HG03469 (cell line): Measurements from ENCODE around the gene IFNG.

Experiments
- ATAC-seq: cut with Tn5 transposase; IDR thresholded peaks from one replicate; pipeline ENCODE4 v1.9.1; 2021; ENCODE audit warnings: mild to moderate bottlenecking, moderate library complexity, moderate number of reproducible peaks; ENCODE audit not compliant: unreplicated experiment

IFNG gene

DNA sequence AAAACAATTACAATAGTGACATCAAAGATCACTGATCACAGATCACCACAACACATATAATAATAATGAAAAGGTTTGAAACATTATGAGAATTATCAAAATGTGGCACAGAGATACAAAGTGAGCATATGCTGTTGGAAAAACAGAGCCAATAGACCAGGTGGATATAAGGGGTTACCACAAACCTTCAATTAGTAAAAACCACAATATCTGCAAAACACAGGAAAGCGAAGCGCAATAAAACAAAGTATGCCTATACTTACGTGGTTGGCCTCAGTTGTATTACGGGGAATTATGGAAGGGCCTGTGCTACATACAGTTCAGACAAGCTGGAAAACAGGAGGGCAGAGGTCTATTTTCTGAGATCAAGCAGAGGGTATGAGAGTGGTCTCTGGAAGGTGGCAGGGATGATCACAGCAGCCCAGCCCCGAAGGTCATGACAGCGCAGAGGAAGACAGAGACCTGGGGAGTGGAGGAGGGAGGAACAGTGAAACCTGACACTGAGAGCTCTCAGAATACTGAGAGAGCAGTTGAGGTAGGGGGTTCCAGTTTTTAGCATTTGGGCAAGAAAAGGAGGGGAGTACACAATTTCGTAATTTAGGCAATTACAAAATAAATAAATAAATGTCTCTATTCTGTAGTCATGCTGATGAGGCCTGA is 41.3 kb downstream of the IFNG start:
- no peak for ATAC-seq

DNA sequence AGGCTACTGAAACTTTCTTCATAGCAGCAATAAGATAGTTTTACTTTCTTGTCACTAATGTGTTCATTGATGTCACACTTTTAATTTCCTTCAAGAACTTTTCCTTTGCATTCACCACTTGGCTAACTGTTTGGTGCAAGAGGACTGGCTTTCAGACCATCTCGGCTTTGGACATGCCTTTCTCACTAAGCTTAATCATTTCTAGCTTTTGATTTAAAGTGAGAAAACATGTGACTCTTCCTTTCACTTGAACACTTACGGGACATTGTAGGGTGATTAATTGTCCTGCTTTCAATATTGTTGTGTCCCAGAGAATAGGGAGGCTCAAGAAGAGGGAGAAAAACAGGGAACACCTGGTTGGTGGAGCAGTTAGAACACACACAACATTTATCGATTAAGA is 41.9 kb downstream of the IFNG start:
- no peak for ATAC-seq

DNA sequence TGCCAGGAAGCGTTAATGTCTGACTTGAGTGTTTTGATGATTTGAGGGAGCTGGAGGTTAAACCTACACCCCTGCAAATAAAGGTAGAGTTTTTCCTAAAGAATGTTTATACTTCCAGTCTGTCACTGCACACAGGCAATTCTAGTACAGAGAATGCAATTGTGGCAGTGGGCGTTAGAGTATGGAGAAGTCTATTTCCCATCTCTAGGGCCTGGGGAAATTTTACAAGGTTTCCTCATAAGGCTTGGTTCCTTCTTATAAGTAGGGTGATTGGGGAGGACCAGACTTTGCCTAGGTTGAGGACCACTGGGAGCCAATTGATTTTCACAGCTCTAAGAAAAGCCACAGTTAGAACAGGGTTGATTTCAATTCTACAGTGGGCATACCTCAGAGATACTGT is 44.3 kb downstream of the IFNG start:
- no peak for ATAC-seq

DNA sequence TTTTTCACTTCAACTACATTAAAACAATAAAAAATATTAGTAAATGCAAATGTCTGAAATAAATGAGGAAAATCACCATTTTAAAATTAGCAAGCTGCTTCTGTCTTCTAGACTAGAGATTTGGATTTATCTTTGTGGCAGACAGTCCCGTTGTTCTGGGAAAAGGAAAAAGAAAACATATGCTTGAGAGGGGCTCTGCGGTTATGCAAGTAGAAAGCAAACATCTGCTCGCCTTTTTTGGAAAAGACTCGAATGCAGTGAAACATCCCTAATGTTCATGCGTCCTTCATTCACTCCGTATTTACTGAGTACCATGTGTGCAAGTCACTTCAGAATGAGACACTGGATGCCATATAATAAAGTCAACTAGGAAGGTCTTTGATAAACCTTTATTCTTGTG is 44.9 kb downstream of the IFNG start:
- no peak for ATAC-seq

DNA sequence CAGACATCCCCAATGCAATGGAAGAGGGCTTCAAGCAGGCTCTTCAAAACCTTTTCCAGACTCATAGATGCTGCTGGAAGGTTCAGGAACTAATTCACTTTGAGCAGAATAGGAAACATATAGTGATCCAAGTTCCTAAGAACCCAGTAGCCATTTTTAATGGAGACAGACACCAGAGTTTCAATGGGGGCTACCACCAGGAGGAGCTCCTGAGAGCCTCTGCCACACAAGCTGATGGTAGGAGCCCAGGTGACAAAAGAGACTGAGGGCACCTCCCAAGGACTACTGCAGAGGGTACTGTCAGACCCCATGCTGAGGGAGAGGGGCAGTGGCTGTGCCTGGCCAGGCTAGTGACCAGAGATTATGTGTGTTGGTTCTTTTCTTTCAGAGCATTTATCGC is 45.9 kb downstream of the IFNG start:
- ATAC-seq, result no peak

DNA sequence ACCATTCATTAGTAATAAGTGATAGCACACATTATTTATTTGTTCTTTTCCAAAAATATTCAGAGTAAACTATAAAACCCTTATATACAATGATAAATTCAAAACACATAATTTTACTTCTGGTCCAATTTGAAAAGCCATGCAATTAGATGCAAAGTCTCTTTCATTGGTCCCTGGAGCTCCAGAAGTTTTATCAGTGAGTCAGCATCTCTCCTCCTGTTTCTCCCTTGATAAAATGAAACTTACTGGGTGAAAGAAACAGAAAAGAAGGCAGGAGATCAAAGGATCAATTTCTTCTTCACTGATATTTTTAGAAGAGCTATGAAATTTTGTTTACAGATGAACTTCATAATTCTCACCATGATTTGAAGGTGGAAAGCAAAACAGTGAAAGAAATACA is 47.5 kb downstream of the IFNG start:
- no peak for ATAC-seq

DNA sequence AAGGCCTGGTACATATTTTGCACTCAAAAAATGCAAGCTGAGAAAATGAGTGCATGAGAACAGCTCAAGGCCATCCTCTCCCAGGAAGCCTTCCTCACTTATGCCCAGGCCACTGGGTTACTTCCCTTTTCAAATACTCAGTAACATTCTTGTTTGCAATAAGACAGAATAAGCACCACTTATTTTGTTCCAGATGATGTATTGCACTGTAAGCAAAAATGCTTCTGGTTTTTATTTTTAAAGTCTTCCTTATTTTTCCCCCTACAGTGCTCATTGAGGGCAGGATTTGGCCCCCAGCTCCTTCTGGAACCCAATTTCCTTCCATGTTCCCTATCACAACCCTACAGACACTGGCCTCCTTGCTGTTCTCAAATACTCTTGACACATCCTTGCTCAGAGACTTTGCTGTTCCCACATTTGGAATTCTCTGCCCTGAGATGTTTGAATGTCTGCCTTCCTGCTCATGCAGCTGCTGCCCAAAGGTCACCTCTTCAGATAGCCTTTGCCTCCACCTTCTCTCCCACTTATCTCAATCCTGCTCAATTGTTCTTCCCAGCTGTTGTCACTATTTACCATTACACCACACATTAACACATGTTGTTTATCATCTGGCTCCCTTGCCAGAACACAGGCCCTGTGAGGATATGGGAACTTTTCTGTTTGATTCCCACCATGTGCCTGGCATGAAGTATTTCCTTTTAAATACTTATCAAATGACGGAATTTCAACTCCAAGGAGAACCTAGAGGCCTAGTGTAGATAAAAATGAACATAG is 49.9 kb downstream of the IFNG start:
- ATAC-seq, result no peak

DNA sequence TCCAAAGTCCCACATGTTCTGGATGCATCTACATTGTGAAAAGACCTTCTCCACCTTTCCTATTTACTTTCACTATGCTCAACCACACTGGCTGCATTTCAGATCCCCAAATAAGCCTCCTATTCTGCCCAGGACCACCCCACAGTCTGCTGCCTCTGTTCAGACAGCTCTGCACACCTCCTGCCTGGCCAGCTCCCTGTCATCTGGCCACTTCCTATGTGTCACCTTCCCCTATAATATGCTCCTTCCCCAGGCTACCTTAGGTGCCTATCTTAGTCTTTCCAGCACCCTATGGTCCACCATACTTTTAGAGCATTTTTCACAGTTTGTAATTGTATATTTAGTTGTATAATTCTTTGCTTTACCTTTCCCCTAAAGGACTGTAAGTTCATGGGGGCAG is 50.5 kb downstream of the IFNG start:
- ATAC-seq, result no peak

DNA sequence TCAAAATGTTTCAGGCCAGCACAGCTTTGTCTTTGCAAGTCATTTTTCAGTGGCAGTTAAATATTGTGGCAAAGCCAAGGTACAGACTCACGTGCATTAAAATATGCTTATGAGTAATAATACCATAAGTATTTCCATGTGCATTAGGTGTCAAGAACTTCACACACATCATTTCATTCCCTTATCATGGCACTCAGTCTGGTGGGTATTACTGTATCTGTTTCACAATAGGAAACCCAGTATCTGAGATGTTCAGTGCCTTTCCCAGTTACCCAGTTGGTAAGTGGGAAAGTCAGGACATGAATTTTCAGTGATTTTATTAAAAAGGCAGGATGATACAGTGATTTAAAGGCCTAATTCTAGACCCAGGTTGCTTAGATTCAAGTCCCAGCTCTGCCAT is 52.9 kb downstream of the IFNG start:
- no peak for ATAC-seq

DNA sequence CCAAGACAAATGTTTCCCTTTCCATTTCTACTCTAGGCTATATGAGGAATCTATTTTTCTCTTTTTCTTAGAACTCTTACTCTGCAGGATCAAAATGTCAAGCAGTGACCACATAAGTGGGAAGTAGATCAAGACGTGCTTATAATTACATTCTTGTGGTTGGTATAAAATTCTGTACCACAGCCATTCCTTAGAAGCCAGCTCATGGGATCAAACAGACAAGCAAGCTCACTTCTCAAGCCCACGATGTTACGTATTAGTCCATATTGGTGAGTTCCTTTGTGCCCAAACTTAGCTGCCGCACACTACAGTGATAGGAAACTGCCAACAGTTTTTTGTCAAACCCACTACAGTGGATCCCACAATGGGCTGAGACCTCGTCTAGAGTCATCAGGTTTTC is 53.4 kb downstream of the IFNG start:
- ATAC-seq, result no peak
